ENCODE results near the gene TNNI2.
A peak's percentile ranks its signal among the peaks of the same experiment; 100 is the strongest.
"Not testable (repeated sequence)": the region's sequence is repeated elsewhere in the genome, so short reads cannot be mapped to it uniquely, and the experiment has no call there.

Gene TNNI2

DNA sequence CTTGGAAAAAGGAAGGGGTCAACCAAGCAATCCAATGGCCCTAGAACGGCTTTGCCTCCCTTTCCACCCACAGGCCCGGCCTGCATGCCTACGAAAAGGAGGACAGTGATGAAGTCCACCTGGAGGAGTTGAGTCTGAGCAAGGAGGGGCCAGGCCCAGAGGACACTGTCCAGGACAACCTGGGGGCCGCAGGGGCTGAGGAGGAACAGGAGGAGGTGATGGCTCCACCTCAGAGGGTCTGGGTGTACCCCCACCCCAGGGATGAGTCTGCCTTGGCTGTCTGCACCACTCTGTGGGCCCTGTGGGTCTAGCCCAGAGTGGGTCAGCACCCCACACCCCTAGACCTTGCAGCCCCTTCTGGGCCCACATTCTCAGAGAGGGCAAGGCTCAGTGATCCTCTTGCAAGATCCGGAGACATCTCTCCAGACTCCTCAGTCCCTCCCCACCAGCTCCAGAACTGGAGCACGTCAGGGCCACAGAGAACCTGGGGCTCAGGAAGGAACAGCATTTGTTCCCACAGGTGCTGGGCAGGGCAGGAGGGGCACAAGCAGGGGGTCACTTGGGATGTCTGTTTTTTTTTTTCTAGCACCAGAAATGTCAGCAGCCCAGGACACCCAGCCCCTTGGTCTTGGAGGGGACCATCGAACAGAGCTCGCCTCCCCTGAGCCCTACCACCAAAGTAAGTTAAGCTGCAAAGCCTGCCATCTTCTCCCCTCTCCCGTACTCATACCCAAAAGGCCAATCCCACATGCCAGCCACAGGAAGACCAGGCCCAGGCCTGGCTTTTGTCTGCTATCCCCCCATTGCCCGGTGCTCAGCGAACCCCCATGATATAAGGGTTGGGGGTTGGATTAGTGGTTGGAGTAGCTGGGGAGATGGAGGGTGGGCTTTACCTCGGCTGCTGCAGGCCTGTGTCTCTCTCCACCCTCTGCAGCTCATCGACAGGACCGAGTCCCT, 44.8 kb downstream of the TNNI2 start:
- no peak for DNase-seq (ENCODE audit: low read depth in 3 of 3, low spot score in 1 of 3)

DNA sequence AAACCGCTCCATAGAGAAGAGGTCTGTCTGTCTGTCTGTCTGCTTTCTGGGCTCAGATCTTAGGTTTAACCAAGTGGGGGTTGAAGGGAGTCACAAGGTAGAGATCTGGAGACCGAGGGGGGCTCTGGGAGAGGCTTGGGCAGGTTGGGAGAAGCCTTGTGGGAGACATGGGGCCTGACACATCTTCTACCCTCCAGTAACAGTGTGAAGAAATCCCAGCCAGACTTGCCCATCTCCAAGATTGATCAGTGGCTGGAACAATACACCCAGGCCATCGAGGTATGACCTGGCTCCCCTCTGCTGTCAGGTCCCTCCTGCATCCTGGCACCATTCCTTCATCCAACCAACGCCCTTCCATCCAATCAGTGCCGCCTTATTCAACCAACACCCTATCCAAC, 45.5 kb downstream of the TNNI2 start:
- no peak for DNase-seq (ENCODE audit: low read depth in 3 of 3, low spot score in 1 of 3)

DNA sequence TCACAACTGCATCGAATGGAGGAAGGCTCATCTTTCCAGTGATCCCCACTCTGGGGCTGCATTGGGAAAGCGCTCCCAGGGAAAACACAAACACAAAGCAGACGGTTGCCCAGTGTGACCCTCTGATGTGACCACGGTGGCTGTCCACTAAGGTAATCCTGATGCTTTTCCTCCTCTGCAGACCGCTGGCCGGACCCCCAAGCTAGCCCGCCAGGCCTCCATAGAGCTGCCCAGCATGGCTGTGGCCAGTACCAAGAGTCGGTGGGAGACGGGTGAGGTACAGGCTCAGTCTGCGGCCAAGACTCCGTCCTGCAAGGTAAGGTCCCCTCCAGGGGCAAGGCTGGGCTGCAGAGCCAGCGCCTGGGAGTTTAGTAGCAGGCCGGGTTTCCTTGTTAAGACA, 47.8 kb downstream of the TNNI2 start:
- DNase-seq (ENCODE audit: low read depth in 3 of 3, low spot score in 1 of 3), result not testable (repeated sequence)

DNA sequence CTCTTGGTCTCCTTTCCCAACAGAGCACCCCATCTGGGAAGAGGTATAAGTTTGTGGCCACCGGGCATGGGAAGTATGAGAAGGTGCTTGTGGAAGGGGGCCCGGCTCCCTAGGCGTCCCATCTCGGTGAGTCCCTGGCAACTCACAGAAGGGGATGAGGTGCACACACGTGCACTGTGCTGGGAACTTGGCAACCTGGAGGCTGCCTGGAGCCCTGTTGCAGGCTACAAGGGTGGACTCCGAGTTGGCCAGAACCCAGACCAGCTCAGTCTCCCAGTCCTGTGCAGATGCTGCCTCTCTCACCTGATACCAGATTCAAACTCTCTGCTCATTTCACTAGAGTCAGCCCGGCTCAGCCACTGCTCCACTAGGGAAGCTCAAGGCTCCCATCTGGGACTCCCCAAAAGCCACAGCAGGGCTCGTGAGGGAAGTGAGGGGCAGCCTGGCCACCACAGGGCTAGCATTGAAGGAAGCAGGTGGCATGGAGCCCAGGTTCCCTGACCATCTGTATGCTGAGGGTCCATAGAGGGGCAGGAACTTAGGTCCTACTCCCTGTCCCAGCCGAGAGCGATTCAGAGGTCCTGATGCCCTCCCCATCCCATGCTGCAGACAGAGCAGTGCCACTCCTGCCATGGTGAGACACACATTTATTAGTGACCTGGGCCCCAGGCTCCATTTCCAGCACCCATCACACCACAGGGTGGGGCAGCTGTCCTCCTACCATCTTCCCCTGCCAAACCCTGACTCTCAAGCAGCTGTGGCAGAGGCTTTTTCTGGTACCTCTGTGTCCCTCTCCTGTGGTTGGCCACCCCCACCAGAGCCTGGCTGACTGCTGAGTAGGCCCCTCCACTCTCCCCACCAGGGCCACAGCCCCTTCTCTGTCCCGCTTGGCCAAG, 48.9 kb downstream of the TNNI2 start:
- DNase-seq (ENCODE audit: low read depth in 3 of 3, low spot score in 1 of 3), result no peak

DNA sequence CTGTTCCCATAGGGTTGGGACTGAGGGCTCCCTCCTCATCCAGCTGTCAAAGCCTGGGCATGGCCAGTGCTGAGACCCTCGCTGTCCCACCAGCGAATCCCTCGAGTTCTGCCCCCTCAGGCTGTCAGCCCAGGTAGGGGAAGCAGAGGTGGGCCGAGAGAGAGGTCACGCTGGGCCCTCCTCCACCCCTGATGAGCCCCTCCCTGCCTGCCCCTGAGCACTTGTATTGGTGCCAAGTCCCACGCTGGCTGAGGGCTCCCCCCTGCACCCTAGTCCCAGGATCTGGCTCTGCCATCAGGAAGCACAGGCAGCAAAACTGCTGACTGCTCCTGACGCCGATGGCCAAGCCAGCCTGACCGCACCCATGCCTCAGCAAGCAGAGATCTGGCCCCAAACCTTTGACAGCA, 49.6 kb downstream of the TNNI2 start:
- DNase-seq (ENCODE audit: low read depth in 3 of 3, low spot score in 1 of 3), result no peak

DNA sequence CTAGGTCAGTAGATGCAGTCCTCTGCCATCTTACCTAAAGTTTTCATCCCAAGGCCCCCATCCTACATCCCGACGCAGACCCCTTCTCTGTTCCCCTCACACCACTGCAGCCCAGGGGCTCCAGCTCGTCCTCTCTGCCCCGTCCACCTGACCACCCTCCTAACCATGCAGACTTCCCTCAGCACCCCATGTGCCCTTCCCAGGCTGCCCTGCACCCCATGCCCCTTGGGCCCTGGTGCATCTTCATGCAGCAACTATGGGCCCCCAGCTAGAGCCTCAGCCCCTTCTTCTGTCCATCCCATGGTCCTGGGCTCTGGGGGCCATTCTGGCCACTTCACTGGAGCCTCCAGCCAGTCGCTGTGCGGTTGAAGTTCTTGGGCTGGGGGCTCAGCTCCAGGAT, 50.0 kb downstream of the TNNI2 start:
- no peak for DNase-seq (ENCODE audit: low read depth in 3 of 3, low spot score in 1 of 3)

DNA sequence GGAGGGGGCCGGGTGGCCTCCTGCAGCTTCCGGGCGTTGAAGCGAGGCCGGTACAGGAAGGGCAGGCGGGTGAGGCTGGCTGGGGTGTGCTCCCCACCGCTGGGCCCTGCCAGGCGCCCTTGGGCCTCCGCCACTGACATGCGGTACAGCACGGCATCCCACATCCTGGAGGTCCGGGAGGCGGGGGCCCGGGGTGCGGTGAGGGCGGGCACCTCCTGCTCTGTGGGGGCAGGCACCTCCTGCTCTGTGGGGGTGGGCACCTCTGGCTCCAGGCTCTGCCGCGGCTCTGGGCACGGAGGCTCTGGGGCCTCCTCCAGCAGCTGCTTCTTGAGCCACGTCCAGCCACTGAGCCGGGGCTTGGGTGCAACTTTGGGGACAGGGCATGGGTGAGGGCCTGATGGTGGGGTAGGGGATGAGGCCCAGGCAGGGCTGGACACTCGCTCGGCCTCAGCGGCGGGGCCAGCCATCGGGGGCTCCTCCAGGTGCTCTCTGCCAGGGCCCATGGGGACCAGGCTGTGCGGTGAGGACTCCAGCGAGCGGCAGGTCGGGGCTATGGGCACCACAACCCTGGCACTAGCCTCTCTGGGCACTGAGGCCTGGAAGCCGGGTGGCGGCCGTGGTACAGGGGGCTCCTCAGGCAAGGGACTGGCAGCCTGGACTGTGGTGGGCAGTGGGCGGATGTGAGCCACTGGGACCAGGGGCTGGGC, 50.6 kb downstream of the TNNI2 start:
- DNase-seq (ENCODE audit: low read depth in 3 of 3, low spot score in 1 of 3), result peak; percentile 43 to 48 (median 46)

DNA sequence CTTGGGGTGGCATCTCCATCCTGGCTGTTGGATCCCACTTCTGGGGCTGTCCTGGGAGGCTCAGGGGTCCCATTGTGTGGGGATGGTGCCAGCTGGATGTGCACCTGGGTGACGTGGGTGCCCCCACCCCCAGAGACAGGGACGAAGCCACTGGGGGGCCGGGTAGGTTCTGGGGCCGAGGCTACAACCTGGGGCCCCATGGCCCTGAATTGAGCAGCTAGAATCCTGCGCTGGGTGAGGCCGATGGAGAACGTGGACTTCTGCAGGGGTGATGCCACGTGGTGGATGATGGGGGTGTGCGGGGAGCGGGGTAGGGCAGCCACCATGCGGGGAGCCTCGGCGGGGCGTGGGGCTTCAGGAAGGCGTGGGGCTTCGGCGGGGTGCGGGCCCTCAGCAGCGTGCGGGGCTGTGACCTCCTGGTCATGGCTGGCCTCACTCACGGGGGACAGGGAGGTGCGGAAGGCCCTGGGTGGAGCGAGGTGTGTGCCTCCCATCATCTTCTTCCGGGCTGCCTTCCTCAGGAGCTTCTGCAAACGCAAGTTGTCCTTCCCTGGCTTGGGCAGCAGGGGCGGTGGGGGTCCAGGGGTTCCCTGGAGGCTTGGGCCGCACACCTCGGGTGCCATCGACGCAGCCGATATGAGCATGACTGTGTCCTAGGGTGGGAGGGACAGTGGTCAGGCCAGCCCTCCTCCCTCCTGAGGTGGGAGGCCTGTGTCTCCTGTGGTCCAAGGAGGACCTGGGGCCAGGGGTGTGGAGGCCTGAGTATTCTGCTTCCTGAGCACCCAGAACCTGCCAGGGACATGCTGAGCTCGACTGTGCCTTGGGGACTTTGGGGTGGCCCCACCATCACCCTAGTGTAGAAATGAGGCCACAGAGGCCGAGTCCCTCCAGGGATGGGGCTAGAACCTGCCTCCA, 51.4 kb downstream of the TNNI2 start:
- no peak for DNase-seq (ENCODE audit: low read depth in 3 of 3, low spot score in 1 of 3)
